GM12873 (cell line): ENCODE measurements around the gene EIF4E1B.

ENCODE experiments used
- TF ChIP-seq, protein P1 (sequence below): IDR thresholded peaks from 2 replicates; pipeline ENCODE4 v1.5.1; 2012; ENCODE audit warnings: low read depth, mild to moderate bottlenecking, moderate library complexity, low read length, control low read depth; ENCODE audit not compliant: insufficient read depth; ENCODE audit errors: missing control alignments

EIF4E1B gene

DNA sequence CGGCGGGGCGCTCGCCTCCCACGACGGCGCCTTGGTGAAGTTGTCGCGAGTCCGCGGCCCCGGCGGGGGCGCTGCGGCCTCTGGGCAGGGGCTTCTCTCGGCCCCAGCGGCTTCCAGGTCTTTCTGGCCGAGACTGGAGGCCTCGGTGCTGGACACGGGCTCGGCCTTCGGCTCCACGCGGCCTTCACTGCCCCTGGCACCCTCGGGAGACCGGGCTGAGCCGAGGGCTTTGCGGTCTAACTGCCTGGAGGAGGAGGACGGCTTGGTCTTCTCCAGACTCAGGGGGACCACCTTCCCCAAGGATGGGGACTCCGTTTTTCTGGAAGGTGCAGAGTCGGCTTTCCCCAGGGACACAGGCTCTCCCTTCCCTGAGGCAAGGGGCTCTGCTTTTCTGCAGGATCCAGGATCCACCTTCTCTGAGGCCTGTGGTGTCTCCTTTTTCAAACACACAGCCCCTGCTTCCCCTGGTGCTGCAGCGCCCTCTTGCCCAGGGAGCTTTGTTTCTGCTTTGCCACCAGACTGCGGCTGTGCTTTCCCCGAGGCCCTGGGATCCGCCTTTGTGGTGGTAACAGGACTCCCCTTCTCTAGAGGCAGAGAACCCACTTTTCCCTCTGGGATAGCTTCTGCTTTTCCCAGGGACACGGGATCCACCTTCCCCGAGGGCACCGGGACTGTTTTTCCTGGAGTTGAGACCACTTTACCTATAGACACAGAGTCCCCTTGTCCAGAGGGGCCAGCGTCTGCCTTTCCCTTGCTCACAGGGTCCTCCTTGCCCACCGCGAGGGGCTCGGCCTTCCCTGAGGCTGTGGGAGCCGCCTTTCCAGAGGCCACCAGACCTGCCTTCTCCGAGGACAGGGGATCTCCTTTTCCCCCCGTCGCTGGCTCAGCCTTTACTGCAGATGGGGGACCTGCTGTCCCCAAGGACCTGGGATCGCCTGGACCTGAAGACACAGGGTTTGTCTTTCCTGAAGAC is 32.8 kb upstream of the EIF4E1B start:
- TF ChIP-seq, protein P1, sequence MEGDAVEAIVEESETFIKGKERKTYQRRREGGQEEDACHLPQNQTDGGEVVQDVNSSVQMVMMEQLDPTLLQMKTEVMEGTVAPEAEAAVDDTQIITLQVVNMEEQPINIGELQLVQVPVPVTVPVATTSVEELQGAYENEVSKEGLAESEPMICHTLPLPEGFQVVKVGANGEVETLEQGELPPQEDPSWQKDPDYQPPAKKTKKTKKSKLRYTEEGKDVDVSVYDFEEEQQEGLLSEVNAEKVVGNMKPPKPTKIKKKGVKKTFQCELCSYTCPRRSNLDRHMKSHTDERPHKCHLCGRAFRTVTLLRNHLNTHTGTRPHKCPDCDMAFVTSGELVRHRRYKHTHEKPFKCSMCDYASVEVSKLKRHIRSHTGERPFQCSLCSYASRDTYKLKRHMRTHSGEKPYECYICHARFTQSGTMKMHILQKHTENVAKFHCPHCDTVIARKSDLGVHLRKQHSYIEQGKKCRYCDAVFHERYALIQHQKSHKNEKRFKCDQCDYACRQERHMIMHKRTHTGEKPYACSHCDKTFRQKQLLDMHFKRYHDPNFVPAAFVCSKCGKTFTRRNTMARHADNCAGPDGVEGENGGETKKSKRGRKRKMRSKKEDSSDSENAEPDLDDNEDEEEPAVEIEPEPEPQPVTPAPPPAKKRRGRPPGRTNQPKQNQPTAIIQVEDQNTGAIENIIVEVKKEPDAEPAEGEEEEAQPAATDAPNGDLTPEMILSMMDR = no peak

DNA sequence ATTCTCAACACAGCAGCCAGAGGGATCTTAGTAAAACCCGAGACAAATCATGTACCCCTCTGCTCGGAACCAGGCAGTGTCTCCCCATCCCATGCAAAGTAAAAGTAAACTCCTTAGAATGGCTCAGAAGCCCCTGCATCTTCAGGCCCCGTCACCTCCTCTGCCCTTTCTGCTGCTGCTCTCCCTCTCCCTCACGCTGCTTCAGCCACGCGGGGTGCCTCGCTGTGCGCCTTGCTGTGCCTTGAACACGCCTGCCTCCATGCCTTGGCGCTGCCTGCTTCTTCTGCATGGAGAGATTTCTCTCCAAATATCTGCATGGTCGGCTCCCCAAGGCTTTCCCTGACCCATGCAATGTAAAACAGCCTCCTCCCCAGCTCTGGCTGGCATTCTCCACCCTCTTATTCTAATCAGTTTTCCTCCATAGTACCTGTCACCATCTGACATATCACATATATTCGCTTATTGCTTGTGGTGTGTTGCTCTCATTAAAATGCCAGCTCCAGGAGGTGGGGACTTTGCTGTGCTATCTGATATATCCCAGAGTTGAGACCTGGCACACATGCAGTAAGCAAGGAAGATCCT is 28.5 kb upstream of the EIF4E1B start:
- TF ChIP-seq, protein P1 = no peak

DNA sequence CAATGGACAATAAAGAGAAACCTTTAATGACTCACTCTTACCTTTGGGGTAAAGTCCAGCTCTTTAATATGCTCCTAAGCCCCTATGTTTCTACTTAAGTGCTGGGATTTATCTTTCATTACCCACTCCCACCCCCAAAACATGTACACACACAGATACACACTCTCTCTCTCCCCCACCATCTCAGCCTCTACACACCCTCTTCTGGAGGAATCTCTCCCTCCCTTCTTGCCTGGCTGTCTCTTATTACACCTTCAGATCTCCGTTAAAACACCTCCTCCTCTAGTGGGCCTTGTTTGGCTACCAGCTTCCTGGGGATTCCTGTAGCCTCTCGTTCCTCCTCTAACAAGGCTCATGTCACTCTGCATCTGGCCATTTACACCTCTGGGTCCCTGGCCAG is 27.4 kb upstream of the EIF4E1B start:
- TF ChIP-seq, protein P1 = no peak

DNA sequence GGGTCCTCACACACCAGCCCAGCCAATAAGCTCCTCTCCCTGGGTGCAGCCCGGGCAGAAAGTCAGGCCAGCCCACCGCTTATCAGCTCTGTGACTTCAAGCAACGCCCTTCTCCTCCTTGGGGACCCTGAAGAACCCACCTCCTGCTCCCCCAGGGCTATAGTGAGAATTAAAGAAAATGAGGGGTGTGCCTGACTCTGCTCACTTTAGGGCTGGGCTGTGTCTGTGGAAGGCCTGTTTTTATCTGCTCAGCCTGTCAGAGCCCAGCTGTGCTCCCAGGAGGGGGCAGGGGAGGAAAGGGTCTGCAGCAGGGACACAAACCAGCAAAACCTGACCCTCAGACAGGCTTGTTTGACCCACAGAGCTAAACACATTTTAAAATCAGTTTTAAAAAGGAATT is 24.4 kb upstream of the EIF4E1B start:
- TF ChIP-seq, protein P1 = no peak

DNA sequence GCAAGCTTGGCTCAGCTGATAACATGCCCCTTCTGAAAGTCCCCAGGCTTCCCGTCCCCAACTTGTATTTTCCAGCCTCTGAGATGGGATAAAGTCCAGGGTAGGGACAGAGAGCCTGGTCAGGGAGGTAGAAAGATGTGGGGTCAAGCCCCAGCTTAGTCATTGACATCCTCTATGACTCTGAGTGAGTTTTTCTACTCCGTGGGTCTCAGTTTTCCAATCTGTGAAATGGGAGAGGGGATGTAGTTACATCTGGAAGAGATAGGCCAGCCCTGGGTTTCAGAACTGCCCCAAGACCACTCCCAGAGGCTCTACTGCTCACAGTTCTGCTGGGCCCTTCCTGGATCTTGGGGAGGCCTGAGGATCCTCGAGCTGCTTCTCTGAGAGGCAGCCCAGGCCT is 23.6 kb upstream of the EIF4E1B start:
- TF ChIP-seq, protein P1 = no peak

DNA sequence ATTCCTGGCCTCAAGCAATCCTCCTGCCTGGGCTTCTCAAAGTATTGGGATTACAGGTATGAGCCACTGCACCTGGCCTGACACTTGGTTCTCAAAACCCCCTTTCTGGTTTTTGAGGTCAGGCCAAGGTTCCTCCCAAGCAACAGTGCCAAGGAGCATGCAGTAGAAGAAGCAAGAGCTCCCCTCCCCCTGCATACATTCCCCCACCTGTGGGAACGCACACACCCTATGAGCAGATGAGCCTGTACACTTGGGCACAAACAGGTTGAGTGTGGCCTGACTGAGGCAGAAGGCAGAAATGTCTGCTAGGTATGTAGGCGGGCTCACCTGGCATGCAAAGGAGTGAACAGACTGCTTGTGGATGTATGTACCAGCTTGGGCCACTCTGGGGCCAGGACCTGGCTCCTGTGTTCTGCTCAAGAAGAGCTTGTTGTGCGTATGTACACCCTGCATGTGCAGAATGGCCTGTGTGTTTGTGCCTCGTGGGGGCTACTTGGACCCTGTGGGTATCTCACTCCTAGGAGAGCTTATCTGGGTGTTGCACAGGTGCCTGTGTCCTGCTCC is 22.3 kb upstream of the EIF4E1B start:
- TF ChIP-seq, protein P1 = no peak

DNA sequence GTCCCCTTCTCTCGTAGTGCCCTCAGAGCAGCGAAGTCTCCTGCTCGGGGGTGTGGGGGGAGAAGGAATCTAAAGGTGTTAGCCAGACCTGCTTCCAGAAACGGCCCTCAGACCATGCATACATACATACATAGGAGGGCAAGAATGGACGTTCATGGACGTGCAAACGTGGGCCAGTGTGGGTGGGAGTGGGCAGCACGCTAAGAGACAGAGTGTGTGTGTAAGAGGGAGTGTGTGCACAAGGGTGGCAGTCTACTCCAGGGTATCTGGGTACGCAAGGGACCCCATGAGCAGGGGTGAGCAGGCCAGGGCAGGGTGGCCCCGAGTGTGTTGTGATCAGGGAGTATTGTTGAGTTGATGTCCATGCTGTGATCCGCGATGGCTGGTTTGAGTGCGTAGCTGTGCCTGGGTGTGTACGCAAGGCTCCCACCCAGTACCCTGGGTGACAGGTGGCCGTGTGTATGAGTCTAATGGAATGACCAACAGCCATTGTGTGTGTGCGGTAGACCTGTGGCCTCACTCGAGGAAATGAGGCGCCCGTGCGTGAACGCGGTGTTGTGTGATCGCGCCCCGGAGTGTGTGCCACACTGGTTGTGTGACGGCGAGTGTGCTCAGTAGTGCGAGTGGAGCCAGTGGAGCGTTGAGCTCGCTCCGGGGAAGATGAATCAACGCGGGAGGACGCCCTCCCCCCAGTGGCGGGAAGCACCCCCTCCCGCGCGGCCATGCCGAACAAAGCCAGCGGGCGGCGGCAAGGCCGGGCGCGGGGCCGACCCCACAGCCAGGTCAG is 21.3 kb upstream of the EIF4E1B start:
- TF ChIP-seq, protein P1 = peak; percentile 8
